ENCODE data around the gene DEFB132. TPM values are rescaled to one million over a fixed set of nuclear protein-coding genes. Genes with fewer than 3 reads are reported as not detected.
A peak's percentile ranks its signal among the peaks of the same experiment; 100 is the strongest.

DEFB132 gene
- total RNA-seq, 2 donors from 2014 or later, result not detected

DNA sequence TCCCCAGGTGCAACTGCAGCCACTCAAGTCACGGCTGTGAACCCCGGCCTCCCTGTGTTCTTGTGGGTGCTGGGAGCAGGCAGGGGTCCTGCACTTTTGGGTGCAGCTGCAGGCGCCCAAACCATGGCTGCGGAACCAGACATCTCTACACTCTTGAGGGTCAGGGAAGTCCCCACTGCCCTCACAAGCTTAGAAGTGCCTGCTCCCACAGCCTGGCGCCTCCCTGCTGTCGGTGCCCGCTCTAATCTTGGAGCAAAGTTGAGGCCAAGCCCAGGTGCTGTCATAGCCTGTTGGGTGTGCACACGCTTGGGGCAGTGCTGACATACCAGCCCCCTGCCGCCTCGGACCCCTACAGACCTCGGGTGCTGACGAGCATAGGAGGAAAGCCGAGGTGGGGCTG, 6.2 kb downstream of the DEFB132 start:
- no peaks in the 10 kb centered on the region for H3K36me3 ChIP-seq
- no peak overlapping the region for H3K4me3 ChIP-seq
- no peaks in the 10 kb centered on the region for H3K27me3 ChIP-seq
- no peaks in the 10 kb centered on the region for H3K4me1 ChIP-seq
- no peak overlapping the region for H3K9ac ChIP-seq (ENCODE audit: low read depth in 2 of 2, low read length in 2 of 2)
- no peak overlapping the region for H3K27ac ChIP-seq
- no peak for DNase-seq
- TF ChIP-seq, protein P1, sequence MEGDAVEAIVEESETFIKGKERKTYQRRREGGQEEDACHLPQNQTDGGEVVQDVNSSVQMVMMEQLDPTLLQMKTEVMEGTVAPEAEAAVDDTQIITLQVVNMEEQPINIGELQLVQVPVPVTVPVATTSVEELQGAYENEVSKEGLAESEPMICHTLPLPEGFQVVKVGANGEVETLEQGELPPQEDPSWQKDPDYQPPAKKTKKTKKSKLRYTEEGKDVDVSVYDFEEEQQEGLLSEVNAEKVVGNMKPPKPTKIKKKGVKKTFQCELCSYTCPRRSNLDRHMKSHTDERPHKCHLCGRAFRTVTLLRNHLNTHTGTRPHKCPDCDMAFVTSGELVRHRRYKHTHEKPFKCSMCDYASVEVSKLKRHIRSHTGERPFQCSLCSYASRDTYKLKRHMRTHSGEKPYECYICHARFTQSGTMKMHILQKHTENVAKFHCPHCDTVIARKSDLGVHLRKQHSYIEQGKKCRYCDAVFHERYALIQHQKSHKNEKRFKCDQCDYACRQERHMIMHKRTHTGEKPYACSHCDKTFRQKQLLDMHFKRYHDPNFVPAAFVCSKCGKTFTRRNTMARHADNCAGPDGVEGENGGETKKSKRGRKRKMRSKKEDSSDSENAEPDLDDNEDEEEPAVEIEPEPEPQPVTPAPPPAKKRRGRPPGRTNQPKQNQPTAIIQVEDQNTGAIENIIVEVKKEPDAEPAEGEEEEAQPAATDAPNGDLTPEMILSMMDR (IDR thresholded peaks at IDR 0.05), result no peak
- H3K9me3 ChIP-seq, result no peaks in the 10 kb centered on the region
- intact Hi-C loops (cut with DNase I), result no loop called here

- Histone ChIP-seq H3K36me3 (no peaks in the 10 kb centered on the region), H3K9me3 (no peaks in the 10 kb centered on the region), H3K27ac (no peak overlapping the region), H3K4me1 (no peaks in the 10 kb centered on the region), H3K9ac (ENCODE audit: low read depth in 2 of 2, low read length in 2 of 2) (peak overlapping the region; percentile 6 to 68), H3K27me3 (no peaks in the 10 kb centered on the region), H3K4me3 (peak overlapping the region; percentile 44)
- TF ChIP-seq, protein P1 (IDR thresholded peaks at IDR 0.05), result peak; percentile 97
- DNase-seq, result peak; percentile 87
- intact Hi-C loops (cut with DNase I), result no loop called here
Observed at GRCh38 chr20:266596-267562, 9.4 kb downstream of the DEFB132 start.

GRCh38 chr20:270517-270916, 13.0 kb downstream of the DEFB132 start:
- Histone ChIP-seq H3K27me3 (no peaks in the 10 kb centered on the region), H3K4me3 (no peak overlapping the region), H3K9me3 (no peaks in the 10 kb centered on the region), H3K36me3 (no peaks in the 10 kb centered on the region), H3K4me1 (no peaks in the 10 kb centered on the region), H3K27ac (no peak overlapping the region), H3K9ac (ENCODE audit: low read depth in 2 of 2, low read length in 2 of 2) (no peak overlapping the region)
- TF ChIP-seq, protein P1 (IDR thresholded peaks at IDR 0.05), result no peak
- intact Hi-C loops (cut with DNase I), result loop anchor here (10.0 kb wide), 2 partner anchors 54 to 56 kb away; partner anchors contain the start of gene SOX12
- no peak for DNase-seq

GRCh38 chr20:271069-271468, 13.5 kb downstream of the DEFB132 start:
- no peaks in the 10 kb centered on the region for H3K36me3 ChIP-seq
- H3K9ac ChIP-seq (ENCODE audit: low read depth in 2 of 2, low read length in 2 of 2), result no peak overlapping the region
- no peak overlapping the region for H3K27ac ChIP-seq
- H3K27me3 ChIP-seq, result no peaks in the 10 kb centered on the region
- DNase-seq, result no peak
- no peaks in the 10 kb centered on the region for H3K4me1 ChIP-seq
- H3K9me3 ChIP-seq, result no peaks in the 10 kb centered on the region
- intact Hi-C loops (cut with DNase I), result loop anchor here (10.0 kb wide), 2 partner anchors 54 to 56 kb away; partner anchors contain the start of gene SOX12
- TF ChIP-seq, protein P1 (IDR thresholded peaks at IDR 0.05), result no peak
- no peak overlapping the region for H3K4me3 ChIP-seq

GRCh38 chr20:271528-271927, 14.0 kb downstream of the DEFB132 start:
- Histone ChIP-seq H3K9me3 (no peaks in the 10 kb centered on the region), H3K9ac (ENCODE audit: low read depth in 2 of 2, low read length in 2 of 2) (no peak overlapping the region), H3K27ac (no peak overlapping the region), H3K36me3 (no peaks in the 10 kb centered on the region), H3K4me1 (no peaks in the 10 kb centered on the region), H3K27me3 (no peaks in the 10 kb centered on the region), H3K4me3 (no peak overlapping the region)
- DNase-seq, result no peak
- TF ChIP-seq, protein P1 (IDR thresholded peaks at IDR 0.05), result no peak
- intact Hi-C loops (cut with DNase I), result loop anchor here (10.0 kb wide), 2 partner anchors 53 to 57 kb away; partner anchors contain the start of gene SOX12

All from colonic mucosa (tissue), 4 donors.